GM23248 (cell line): ENCODE measurements around the gene TOMM6.

Experiments
- EZH2 ChIP-seq: fragments of 200-600 bp; sonication (generic); IDR thresholded peaks from 2 replicates; pipeline ENCODE4 v1.6.1; 2018; ENCODE audit warnings: antibody characterized with exemption, mild to moderate bottlenecking; ENCODE audit not compliant: insufficient read depth, poor library complexity, severe bottlenecking
- EZH2phosphoT487 ChIP-seq: fragments of 200-600 bp; sonication (generic); IDR thresholded peaks from 2 replicates; pipeline ENCODE4 v1.6.1; 2018; ENCODE audit warnings: antibody characterized with exemption, moderate library complexity, mild to moderate bottlenecking, low read depth; ENCODE audit not compliant: insufficient read depth

DNA sequence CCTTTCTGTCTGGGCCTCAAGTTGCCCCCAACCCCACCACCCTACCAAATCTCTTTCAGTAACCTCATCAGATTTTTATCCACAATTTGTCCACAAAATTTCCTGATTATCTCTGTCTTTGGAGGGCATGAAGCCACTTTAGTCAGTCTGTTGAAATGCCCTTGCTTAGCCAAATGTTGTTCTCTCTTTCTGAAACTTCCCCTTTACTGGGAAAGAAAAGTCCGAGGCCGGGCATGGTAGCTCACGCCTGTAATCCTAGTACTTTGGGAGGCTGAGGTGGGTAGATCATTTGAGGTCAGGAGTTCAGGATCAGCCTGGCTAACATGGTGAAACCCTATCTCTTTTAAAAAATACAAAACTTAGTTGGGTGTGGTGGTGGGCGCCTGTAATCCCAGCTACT, 33.8 kb downstream of the TOMM6 start:
- TF ChIP-seq EZH2: no peak
- no peak for TF ChIP-seq EZH2phosphoT487
